HCT116 (cell line): Measurements from ENCODE around the gene SSUH2. TPM values are rescaled to one million over a fixed set of nuclear protein-coding genes. Genes with fewer than 3 reads are reported as not detected.

ENCODE experiments used
- ATAC-seq: fragments of 200-7000 bp; cut with Tn5 transposase; 2 replicates; pipeline ENCODE4 v1.9.1; 2020; ENCODE audit warnings: mild to moderate bottlenecking, moderate library complexity
- BruUV-seq: library from RNA; stranded (reverse); fragments of 400-500 nt; replicated peaks from 2 replicates; lab custom pipeline; 2021; lab: Mats Ljungman, UMichigan
- CTCF ChIA-PET: fragments of 300-600 bp; sonication (Branson Sonifier 250); formaldehyde crosslinking; loops from one replicate; lab custom pipeline; 2021; ENCODE audit warnings: antibody characterized with exemption; lab: Charles Lee
- POLR2A ChIA-PET: fragments of 300-600, 350-600 bp; sonication (Branson Sonifier 250); formaldehyde crosslinking; loops from one replicate; lab custom pipeline; 2021; ENCODE audit warnings: antibody characterized with exemption; lab: Charles Lee
- RAD21 ChIA-PET, 2 experiments: fragments of 300-600 bp; sonication (Branson Sonifier 250); formaldehyde crosslinking; loops; one replicate each; lab custom pipeline; 2023; ENCODE audit warnings: low total read pairs in 2 of 2; ENCODE audit not compliant: uncharacterized antibody in 2 of 2, unreplicated experiment in 2 of 2, low non-redundant PET in 1 of 2; lab: Charles Lee
- DNase-seq: peaks from one replicate; pipeline ENCODE4 v3.0.0-alpha.2; 2010; ENCODE audit warnings: low read depth, low spot score
- H2AFZ ChIP-seq: fragments of 200-600 bp; shearing (Covaris generic), sonication (generic); 2 replicates; pipeline ENCODE4 v1.6.1; 2017; ENCODE audit warnings: low read depth, mixed run types, mixed read lengths, antibody characterized with exemption, low read length; ENCODE audit not compliant: poor library complexity, severe bottlenecking
- H3K27ac ChIP-seq: 2 replicates; pipeline ENCODE4 v1.5.1; 2012; ENCODE audit warnings: low read depth, low read length
- H3K27me3 ChIP-seq: fragments of 200-600 bp; sonication (generic); 2 replicates; pipeline ENCODE4 v1.6.1; 2016; ENCODE audit warnings: mixed run types, low read length, mixed read lengths; ENCODE audit not compliant: insufficient read depth
- H3K36me3 ChIP-seq, 2 experiments: fragments of 200-500 bp in 1 of 2; fragments of 200-600 bp in 1 of 2; sonication (Bioruptor generic) in 1 of 2; sonication (generic) in 1 of 2; 2 replicates each; pipeline versions ENCODE4 v1.5.1 to v1.6.1; 2014 to 2016; ENCODE audit warnings: low read length in 2 of 2, inconsistent platforms in 1 of 2, mixed read lengths in 1 of 2, mixed run types in 1 of 2; ENCODE audit not compliant: insufficient read depth in 2 of 2, control insufficient read depth in 1 of 2
- H3K4me1 ChIP-seq, 2 experiments: fragments of 200-600 bp in 1 of 2; sonication (generic) in 1 of 2; 2 replicates each; pipeline versions ENCODE4 v1.5.1 to v1.6.1; 2012 to 2017; ENCODE audit warnings: low read length in 2 of 2, inconsistent platforms in 1 of 2, mild to moderate bottlenecking in 1 of 2, mixed read lengths in 1 of 2, mixed run types in 1 of 2, moderate library complexity in 1 of 2; ENCODE audit not compliant: insufficient read depth in 2 of 2, control insufficient read depth in 1 of 2
- H3K4me2 ChIP-seq: fragments of 200-600 bp; sonication (generic); 2 replicates; pipeline ENCODE4 v1.6.1; 2017; ENCODE audit warnings: mixed run types, low read length, mixed read lengths
- H3K4me3 ChIP-seq, 2 experiments: fragments of 200-600 bp in 1 of 2; sonication (generic) in 1 of 2; replicated peaks in 1 of 2; 2 replicates each; pipeline ENCODE4 v1.5.1; 2011 to 2016; ENCODE audit warnings: low read length in 2 of 2, control low read depth in 1 of 2, low read depth in 1 of 2, mild to moderate bottlenecking in 1 of 2, mixed read lengths in 1 of 2, mixed run types in 1 of 2
- H3K79me2 ChIP-seq: fragments of 200-600 bp; sonication (generic); 2 replicates; pipeline ENCODE4 v1.6.1; 2017; ENCODE audit warnings: mild to moderate bottlenecking, mixed run types, low read length, moderate library complexity, mixed read lengths; ENCODE audit not compliant: insufficient read depth
- H3K9ac ChIP-seq: fragments of 200-600 bp; sonication (generic); 2 replicates; pipeline ENCODE4 v1.6.1; 2016; ENCODE audit warnings: low read length, mixed read lengths
- H3K9me2 ChIP-seq: fragments of 200-600 bp; sonication (generic), shearing (Covaris generic); 2 replicates; pipeline ENCODE4 v1.6.1; 2017; ENCODE audit warnings: mixed run types, mild to moderate bottlenecking, moderate library complexity; ENCODE audit not compliant: insufficient read depth
- H3K9me3 ChIP-seq, 2 experiments: fragments of 200-500 bp in 1 of 2; fragments of 200-600 bp in 1 of 2; sonication (Bioruptor generic) in 1 of 2; sonication (generic) in 1 of 2; 2 replicates each; pipeline ENCODE4 v1.6.1; 2014 to 2017; ENCODE audit warnings: low read length in 2 of 2, mixed read lengths in 2 of 2, inconsistent platforms in 1 of 2, low read depth in 1 of 2, mild to moderate bottlenecking in 1 of 2, mixed run types in 1 of 2, moderate library complexity in 1 of 2; ENCODE audit not compliant: control insufficient read depth in 1 of 2, insufficient read depth in 1 of 2
- H4K20me1 ChIP-seq: fragments of 200-600 bp; sonication (generic), shearing (Covaris generic); 2 replicates; pipeline ENCODE4 v1.6.1; 2017; ENCODE audit warnings: mixed run types, mild to moderate bottlenecking, moderate library complexity; ENCODE audit not compliant: insufficient read depth
- CBX3 ChIP-seq: IDR thresholded peaks from 2 replicates; pipeline ENCODE4 v1.6.1; 2012; ENCODE audit warnings: low read depth
- CEBPB ChIP-seq: IDR thresholded peaks from 2 replicates; pipeline ENCODE4 v1.6.1; 2012; ENCODE audit warnings: low read depth
- EGR1 ChIP-seq: IDR thresholded peaks from 2 replicates; pipeline ENCODE4 v1.6.1; 2012; ENCODE audit warnings: low read depth
- ELF1 ChIP-seq: IDR thresholded peaks from 2 replicates; pipeline ENCODE4 v1.6.1; 2012; ENCODE audit warnings: low read depth, borderline replicate concordance
- EZH2 ChIP-seq: fragments of 200-600 bp; sonication (generic); IDR thresholded peaks from 2 replicates; pipeline ENCODE4 v1.6.1; 2017; ENCODE audit warnings: antibody characterized with exemption, mixed run types
- EZH2phosphoT487 ChIP-seq: fragments of 200-600 bp; IDR thresholded peaks from 2 replicates; pipeline ENCODE4 v1.6.1; 2018; ENCODE audit warnings: antibody characterized with exemption, borderline replicate concordance
- FOSL1 ChIP-seq: IDR thresholded peaks from 2 replicates; pipeline ENCODE4 v1.6.1; 2012; ENCODE audit warnings: low read depth
- JUND ChIP-seq: IDR thresholded peaks from 2 replicates; pipeline ENCODE4 v1.6.1; 2012
- POLR2A ChIP-seq: IDR thresholded peaks from 2 replicates; pipeline ENCODE4 v1.7.0; 2011; ENCODE audit warnings: borderline replicate concordance; ENCODE audit not compliant: insufficient read depth, insufficient read length; ENCODE audit errors: extremely low read depth
- RAD21 ChIP-seq: IDR thresholded peaks from 2 replicates; pipeline ENCODE4 v1.6.1; 2012; ENCODE audit warnings: low read depth, mild to moderate bottlenecking
- SIN3A ChIP-seq: IDR thresholded peaks from 2 replicates; pipeline ENCODE4 v1.6.1; 2012; ENCODE audit warnings: low read depth
- SP1 ChIP-seq: IDR thresholded peaks from 2 replicates; pipeline ENCODE4 v1.6.1; 2012; ENCODE audit warnings: low read depth
- SRF ChIP-seq: IDR thresholded peaks from 2 replicates; pipeline ENCODE4 v1.6.1; 2012; ENCODE audit warnings: low read depth
- ZFX ChIP-seq: fragments of 450-650 bp; IDR thresholded peaks from 2 replicates; pipeline ENCODE4 v1.6.1; 2017
- ZNF274 ChIP-seq: fragments of 200-500 bp; sonication (Bioruptor generic); IDR thresholded peaks from 2 replicates; pipeline ENCODE4 v1.6.1; 2014; ENCODE audit warnings: mild to moderate bottlenecking, low read depth, low read length, inconsistent platforms
- intact Hi-C: fragments of 100-400 bp; cut with micrococcal nuclease; formaldehyde crosslinking; loops from 2 replicates; pipeline ENCODE4 v1.10.0; 2022
- total RNA-seq: library from RNA; stranded (reverse); gene quantifications from one replicate; pipeline ENCODE4 v1.2.1, GENCODE V29; 2021; ENCODE audit not compliant: unreplicated experiment
- TF ChIP-seq, protein P1 (sequence below): IDR thresholded peaks from 2 replicates; pipeline ENCODE4 v1.6.1; 2012; ENCODE audit warnings: low read depth
- TF ChIP-seq, protein P2 (sequence below): IDR thresholded peaks from 2 replicates; pipeline ENCODE4 v1.6.1; 2011; ENCODE audit warnings: mild to moderate bottlenecking, low read length, moderate library complexity; ENCODE audit not compliant: insufficient replicate concordance; ENCODE audit errors: extremely low read depth
- TF ChIP-seq, protein P3 (sequence below), 3 experiments: fragments of 200-600 bp in 1 of 3; sonication (generic) in 1 of 3; IDR thresholded peaks in 2 of 3; conservative IDR thresholded peaks in 1 of 3; 2 replicates each; pipeline ENCODE4 v1.5.1; 2012 to 2017; ENCODE audit warnings: low read depth in 2 of 3, low read length in 2 of 3, antibody characterized with exemption in 1 of 3, borderline replicate concordance in 1 of 3, control low read depth in 1 of 3, mild to moderate bottlenecking in 1 of 3, mixed read lengths in 1 of 3, mixed run types in 1 of 3, moderate library complexity in 1 of 3; ENCODE audit not compliant: insufficient read depth in 1 of 3

The SSUH2 gene
- total RNA-seq, 1 experiment from 2014 or later, result 0.76 TPM

DNA sequence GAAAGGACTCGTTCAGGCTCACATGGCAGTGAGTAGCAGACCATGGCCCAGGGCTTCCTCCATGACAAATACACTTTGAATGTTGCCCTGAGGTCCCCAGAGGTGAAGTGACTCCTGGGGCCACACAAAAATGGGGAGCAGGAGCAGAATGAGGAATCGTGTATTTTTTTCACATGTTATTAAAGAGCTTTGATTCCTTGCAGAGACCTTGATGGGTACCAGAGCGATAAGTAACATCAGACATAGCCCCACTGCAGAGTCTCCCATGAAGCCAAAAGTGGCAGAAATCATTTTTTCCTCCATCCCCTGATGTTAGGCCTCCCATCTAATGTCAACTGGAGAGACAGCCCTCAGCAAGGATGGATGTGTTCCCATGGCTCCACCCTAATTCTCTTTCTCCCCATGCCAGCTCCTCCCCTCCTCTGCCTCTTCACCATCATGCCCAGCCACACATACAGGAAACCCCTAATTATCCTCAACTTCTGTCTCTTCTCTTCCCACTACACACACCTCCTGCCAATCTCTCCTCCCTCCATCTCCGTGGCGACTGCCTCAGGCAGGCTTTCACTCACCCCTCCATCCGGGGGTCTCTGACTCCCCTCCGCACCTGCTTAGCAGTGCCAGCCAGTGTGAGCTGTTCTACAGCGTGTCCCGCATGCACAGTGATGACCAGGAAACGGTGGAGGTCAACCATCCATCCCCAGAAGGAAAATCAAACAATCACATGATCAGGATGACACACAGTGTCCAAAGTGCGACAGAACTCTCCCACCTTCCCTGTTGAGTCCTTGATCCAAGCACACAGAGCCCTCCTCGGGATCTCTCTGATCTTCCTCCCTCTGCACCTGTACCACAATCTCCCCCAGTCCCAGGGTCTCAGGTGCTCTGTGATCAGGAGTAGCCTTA lies 7.1 kb upstream of the SSUH2 start:
- Histone ChIP-seq H3K27me3 (no peaks in the 10 kb centered on the region), H3K4me2 (no peak overlapping the region), H4K20me1 (no peaks in the 10 kb centered on the region), H3K27ac (no peak overlapping the region), H3K36me3 (no peaks in the 10 kb centered on the region), H3K4me3 (no peak overlapping the region)
- intact Hi-C loops, result no loop called here
- no peak for DNase-seq
- TF ChIP-seq ZFX (no peak), SIN3A (no peak), CBX3 (no peak), EZH2phosphoT487 (no peak), CEBPB (no peak), EZH2 (no peak), EGR1 (no peak), RAD21 (no peak), ZNF274 (no peak), FOSL1 (no peak), SRF (no peak), JUND (no peak), ELF1 (no peak), POLR2A (no peak), SP1 (no peak)
- TF ChIP-seq, protein P1, sequence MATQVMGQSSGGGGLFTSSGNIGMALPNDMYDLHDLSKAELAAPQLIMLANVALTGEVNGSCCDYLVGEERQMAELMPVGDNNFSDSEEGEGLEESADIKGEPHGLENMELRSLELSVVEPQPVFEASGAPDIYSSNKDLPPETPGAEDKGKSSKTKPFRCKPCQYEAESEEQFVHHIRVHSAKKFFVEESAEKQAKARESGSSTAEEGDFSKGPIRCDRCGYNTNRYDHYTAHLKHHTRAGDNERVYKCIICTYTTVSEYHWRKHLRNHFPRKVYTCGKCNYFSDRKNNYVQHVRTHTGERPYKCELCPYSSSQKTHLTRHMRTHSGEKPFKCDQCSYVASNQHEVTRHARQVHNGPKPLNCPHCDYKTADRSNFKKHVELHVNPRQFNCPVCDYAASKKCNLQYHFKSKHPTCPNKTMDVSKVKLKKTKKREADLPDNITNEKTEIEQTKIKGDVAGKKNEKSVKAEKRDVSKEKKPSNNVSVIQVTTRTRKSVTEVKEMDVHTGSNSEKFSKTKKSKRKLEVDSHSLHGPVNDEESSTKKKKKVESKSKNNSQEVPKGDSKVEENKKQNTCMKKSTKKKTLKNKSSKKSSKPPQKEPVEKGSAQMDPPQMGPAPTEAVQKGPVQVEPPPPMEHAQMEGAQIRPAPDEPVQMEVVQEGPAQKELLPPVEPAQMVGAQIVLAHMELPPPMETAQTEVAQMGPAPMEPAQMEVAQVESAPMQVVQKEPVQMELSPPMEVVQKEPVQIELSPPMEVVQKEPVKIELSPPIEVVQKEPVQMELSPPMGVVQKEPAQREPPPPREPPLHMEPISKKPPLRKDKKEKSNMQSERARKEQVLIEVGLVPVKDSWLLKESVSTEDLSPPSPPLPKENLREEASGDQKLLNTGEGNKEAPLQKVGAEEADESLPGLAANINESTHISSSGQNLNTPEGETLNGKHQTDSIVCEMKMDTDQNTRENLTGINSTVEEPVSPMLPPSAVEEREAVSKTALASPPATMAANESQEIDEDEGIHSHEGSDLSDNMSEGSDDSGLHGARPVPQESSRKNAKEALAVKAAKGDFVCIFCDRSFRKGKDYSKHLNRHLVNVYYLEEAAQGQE, result no peak
- TF ChIP-seq, protein P2, sequence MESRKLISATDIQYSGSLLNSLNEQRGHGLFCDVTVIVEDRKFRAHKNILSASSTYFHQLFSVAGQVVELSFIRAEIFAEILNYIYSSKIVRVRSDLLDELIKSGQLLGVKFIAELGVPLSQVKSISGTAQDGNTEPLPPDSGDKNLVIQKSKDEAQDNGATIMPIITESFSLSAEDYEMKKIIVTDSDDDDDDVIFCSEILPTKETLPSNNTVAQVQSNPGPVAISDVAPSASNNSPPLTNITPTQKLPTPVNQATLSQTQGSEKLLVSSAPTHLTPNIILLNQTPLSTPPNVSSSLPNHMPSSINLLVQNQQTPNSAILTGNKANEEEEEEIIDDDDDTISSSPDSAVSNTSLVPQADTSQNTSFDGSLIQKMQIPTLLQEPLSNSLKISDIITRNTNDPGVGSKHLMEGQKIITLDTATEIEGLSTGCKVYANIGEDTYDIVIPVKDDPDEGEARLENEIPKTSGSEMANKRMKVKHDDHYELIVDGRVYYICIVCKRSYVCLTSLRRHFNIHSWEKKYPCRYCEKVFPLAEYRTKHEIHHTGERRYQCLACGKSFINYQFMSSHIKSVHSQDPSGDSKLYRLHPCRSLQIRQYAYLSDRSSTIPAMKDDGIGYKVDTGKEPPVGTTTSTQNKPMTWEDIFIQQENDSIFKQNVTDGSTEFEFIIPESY, result no peak
- TF ChIP-seq, protein P3, sequence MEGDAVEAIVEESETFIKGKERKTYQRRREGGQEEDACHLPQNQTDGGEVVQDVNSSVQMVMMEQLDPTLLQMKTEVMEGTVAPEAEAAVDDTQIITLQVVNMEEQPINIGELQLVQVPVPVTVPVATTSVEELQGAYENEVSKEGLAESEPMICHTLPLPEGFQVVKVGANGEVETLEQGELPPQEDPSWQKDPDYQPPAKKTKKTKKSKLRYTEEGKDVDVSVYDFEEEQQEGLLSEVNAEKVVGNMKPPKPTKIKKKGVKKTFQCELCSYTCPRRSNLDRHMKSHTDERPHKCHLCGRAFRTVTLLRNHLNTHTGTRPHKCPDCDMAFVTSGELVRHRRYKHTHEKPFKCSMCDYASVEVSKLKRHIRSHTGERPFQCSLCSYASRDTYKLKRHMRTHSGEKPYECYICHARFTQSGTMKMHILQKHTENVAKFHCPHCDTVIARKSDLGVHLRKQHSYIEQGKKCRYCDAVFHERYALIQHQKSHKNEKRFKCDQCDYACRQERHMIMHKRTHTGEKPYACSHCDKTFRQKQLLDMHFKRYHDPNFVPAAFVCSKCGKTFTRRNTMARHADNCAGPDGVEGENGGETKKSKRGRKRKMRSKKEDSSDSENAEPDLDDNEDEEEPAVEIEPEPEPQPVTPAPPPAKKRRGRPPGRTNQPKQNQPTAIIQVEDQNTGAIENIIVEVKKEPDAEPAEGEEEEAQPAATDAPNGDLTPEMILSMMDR (IDR thresholded peaks at IDR 0.05 in 2 of 3, conservative IDR thresholded peaks at IDR 0.05 in 1 of 3; ENCODE audit: borderline replicate concordance in 1 of 3, insufficient read depth in 1 of 3, low read depth in 2 of 3, low read length in 2 of 3), result no peak
- TF ChIP-seq, all 23 proteins: peak for 0
- H3K9ac ChIP-seq, result no peak overlapping the region
- no peaks in the 10 kb centered on the region for H3K79me2 ChIP-seq
- CTCF ChIA-PET, result no interaction called here
- POLR2A ChIA-PET, result no interaction called here
- no peak for ATAC-seq
- H3K9me2 ChIP-seq, result no peaks in the 10 kb centered on the region
- RAD21 ChIA-PET, result no interaction called here
- no peaks in the 10 kb centered on the region for H3K9me3 ChIP-seq
- H3K4me1 ChIP-seq, result peaks cover 0 to 4% of the 10 kb centered on the region in 2 experiments; a peak in 1 of 4 replicates
- no peak overlapping the region for H2AFZ ChIP-seq
- no TSS peak for BruUV-seq
